ENCODE data around the gene PLEKHH3. TPM values are rescaled to one million over a fixed set of nuclear protein-coding genes. Genes with fewer than 3 reads are reported as not detected.

The PLEKHH3 gene
- total and polyA plus RNA-seq, 10 of the 15 experiments (the other 5 are each of a cell fraction or from before 2014, with no cell fraction given): 0.31 to 38.0 (median 11.0) TPM

GRCh38 chr17:42677921-42678781 is 1.4 kb upstream of the PLEKHH3 start (continued):
- TF ChIP-seq, protein P1, sequence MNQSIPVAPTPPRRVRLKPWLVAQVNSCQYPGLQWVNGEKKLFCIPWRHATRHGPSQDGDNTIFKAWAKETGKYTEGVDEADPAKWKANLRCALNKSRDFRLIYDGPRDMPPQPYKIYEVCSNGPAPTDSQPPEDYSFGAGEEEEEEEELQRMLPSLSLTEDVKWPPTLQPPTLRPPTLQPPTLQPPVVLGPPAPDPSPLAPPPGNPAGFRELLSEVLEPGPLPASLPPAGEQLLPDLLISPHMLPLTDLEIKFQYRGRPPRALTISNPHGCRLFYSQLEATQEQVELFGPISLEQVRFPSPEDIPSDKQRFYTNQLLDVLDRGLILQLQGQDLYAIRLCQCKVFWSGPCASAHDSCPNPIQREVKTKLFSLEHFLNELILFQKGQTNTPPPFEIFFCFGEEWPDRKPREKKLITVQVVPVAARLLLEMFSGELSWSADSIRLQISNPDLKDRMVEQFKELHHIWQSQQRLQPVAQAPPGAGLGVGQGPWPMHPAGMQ (IDR thresholded peaks at IDR 0.05; ENCODE audit: borderline replicate concordance): no peak
- TF ChIP-seq EGR1 (IDR thresholded peaks at IDR 0.05; ENCODE audit: borderline replicate concordance in 1 of 2, low read depth in 2 of 2, low read length in 2 of 2) (no peak), CHD4 (IDR thresholded peaks at IDR 0.05) (no peak), ZNF24 (IDR thresholded peaks at IDR 0.05) (no peak), RAD21 (IDR thresholded peaks at IDR 0.05; ENCODE audit: insufficient read depth, low read depth, low read length) (no peak), SREBF2 (IDR thresholded peaks at IDR 0.05; ENCODE audit: low read length) (no peak), KAT2A (conservative IDR thresholded peaks at IDR 0.05; ENCODE audit: control insufficient read depth, low read depth, low read length) (no peak), E2F8 (IDR thresholded peaks at IDR 0.05; ENCODE audit: low read depth, partially characterized antibody) (no peak), POLR2AphosphoS5 (IDR thresholded peaks at IDR 0.05; ENCODE audit: low read length) (peak; percentile 62), CHD1 (IDR thresholded peaks at IDR 0.05; ENCODE audit: low read depth, low read length) (no peak), MTA3 (IDR thresholded peaks at IDR 0.05; ENCODE audit: borderline replicate concordance, low read length) (no peak), STAT1 (conservative IDR thresholded peaks at IDR 0.05) (no peak), SUPT20H (IDR thresholded peaks at IDR 0.05; ENCODE audit: borderline replicate concordance, control insufficient read depth, low read depth, low read length) (no peak), ZNF384 (IDR thresholded peaks at IDR 0.05; ENCODE audit: borderline replicate concordance, low read depth, low read length) (no peak), TAF1 (IDR thresholded peaks at IDR 0.05; ENCODE audit: borderline replicate concordance, low read depth, low read length) (no peak), HDAC2 (IDR thresholded peaks at IDR 0.05) (no peak), IRF4 (IDR thresholded peaks at IDR 0.05; ENCODE audit: low read depth, low read length) (no peak), NR2F1 (conservative IDR thresholded peaks at IDR 0.05) (0 out of 2 replicates have a peak, but pooled peaks have one; percentile 29), GABPA (IDR thresholded peaks at IDR 0.05; ENCODE audit: low read depth) (no peak), NFIC (IDR thresholded peaks at IDR 0.05; ENCODE audit: low read depth, low read length) (no peak), CBX3 (IDR thresholded peaks at IDR 0.05; ENCODE audit: borderline replicate concordance, low read depth) (no peak), E2F4 (IDR thresholded peaks at IDR 0.05; ENCODE audit: low read depth, low read length) (no peak), CREB1 (IDR thresholded peaks at IDR 0.05; ENCODE audit: low read depth) (no peak)
- TF ChIP-seq, protein P2, sequence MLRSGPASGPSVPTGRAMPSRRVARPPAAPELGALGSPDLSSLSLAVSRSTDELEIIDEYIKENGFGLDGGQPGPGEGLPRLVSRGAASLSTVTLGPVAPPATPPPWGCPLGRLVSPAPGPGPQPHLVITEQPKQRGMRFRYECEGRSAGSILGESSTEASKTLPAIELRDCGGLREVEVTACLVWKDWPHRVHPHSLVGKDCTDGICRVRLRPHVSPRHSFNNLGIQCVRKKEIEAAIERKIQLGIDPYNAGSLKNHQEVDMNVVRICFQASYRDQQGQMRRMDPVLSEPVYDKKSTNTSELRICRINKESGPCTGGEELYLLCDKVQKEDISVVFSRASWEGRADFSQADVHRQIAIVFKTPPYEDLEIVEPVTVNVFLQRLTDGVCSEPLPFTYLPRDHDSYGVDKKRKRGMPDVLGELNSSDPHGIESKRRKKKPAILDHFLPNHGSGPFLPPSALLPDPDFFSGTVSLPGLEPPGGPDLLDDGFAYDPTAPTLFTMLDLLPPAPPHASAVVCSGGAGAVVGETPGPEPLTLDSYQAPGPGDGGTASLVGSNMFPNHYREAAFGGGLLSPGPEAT (IDR thresholded peaks at IDR 0.05; ENCODE audit: low read depth): peak; percentile 33; the same call in 1 of the 2 replicates
